GM18507 (cell line): ENCODE results near the gene KLKB1.
"Not testable (repeated sequence)": the region's sequence is repeated elsewhere in the genome, so short reads cannot be mapped to it uniquely, and the experiment has no call there.

Source experiments
- DNase-seq: peaks from one replicate; pipeline ENCODE4 v3.0.0; 2011; ENCODE audit warnings: low read depth; ENCODE audit not compliant: insufficient read length; ENCODE audit errors: extremely low spot score
- FAIRE-seq: peaks from 2 replicates; lab custom pipeline; 2011; peaks lifted over from hg19 to GRCh38; lab: Jason Lieb, UNC

KLKB1 gene

DNA sequence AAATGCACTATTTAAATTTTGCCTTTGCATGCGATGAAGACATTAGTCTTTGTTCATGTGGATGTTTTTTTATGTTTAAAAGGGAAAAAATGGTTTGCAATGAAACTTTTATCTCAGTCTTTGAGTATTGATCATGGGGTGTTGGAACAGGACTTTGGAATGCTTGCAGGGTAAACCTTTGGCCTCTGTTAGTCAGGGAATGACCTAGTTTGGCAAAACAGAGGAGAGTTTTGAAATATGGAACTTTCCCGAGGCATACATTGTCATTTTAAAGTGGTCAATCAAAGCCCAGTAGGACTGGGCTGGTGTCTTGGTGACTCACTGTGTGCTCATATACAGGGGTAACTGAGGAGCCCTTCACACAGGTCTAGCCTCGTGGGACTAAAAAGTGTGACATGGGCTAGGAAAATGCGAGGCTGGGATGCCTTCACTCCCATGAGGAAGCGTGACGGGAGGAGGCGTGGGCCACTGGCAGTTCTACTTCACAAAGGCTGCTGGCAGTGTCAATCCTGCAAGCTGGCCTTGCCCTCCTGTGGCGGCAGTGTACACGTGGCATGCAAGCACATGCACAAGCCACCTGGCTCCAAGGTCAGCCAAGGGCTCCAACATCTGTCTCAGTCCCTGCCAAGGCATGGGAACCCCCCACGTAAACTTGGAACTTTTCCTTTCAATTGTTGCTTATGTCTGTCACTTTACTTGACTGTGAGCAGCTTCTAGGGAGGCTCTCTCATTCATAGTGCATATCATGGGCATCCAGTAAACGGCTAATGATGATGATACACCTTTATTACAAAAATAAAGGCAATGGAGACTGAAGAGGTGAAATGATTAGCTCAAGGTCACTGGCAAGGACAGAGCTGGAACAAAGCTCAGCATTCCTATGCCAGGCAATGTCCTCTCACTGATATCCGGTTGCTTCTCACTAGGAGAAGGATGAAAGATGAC lies 33.5 kb downstream of the KLKB1 start:
- FAIRE-seq (no peak), DNase-seq (no peak)

DNA sequence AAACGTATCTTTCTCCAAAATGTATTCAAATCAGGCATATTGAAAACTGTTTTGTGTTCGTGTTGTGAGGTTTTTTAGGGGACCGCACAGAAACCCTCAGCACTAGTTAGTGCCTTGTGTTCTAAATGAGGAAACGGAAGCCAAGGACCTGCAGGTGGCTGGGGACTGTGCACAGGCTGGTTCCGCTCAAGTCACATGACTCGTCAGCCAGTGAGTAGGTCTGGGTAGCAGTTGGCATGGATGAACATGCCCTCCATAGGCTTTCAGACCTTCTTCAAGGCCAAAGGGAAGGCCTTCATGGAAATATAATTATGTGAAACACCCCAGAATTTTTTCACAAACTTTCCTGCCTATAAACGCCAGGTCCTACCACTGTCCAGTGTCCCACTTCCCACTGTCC lies 37.4 kb downstream of the KLKB1 start:
- FAIRE-seq (no peak), DNase-seq (no peak)

DNA sequence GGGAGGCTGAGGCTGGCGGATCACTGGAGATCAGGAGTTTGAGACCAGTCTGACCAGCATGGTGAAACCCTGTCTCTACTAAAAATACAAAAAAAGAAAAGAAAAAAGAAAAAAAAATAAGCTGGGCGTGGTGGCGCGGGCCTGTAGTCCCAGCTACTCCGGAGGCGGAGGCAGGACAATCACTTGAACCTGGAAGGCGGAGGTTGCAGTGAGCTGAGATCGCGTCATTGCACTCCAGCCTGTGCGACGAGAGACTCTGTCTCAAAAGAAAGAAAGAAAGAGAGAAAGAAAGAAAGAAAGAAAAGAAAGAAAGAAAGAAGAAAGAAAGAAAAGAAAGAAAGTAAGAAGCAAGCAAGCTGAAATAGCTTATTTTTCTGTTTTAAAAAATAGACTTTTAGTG lies 37.9 kb downstream of the KLKB1 start:
- FAIRE-seq, DNase-seq: not testable (repeated sequence)

DNA sequence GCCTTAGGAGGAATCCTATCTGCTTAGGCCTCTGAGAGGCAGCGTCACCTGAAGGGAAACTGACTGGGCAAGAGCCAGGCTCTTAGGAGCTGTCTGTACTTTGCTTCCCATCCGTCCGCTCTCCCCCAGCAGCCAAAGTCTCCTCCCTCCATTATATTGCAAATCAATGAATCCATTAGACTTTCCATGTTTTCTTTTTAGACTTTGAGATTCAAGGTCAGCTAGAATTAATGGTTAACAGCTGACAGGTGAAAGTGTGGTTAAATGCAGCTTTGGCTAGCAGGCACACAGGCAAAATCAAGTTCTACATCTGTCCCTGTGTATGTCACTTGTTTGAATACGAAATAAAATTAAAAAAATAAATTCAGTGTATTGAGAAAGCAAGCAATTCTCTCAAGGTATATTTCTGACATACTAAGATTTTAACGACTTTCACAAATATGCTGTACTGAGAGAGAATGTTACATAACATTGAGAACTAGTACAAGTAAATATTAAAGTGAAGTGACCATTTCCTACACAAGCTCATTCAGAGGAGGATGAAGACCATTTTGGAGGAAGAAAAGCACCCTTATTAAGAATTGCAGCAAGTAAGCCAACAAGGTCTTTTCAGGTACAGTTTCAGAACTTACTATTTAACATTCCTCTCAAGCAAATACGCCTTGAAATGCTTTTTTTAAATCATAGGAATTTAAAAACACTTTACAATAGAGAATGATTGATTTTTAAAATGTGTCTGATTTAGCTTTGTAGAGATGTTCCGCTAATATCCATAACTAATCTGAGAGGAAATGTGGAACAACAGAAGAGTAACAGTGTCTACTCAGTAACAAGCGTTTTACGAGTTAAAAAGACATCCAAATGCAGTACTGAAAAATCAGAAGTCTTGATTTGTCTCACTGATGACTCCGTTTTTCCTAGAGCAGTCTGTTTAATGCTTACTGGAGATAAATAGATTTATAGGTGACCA lies 38.7 kb downstream of the KLKB1 start, which contains the start of gene F11:
Gene F11, plus strand, starts transcription at position 507 of the 970 bp plus-strand sequence. CDS start 948 bp downstream, outside the sequence.
- DNase-seq (no peak), FAIRE-seq (no peak)

DNA sequence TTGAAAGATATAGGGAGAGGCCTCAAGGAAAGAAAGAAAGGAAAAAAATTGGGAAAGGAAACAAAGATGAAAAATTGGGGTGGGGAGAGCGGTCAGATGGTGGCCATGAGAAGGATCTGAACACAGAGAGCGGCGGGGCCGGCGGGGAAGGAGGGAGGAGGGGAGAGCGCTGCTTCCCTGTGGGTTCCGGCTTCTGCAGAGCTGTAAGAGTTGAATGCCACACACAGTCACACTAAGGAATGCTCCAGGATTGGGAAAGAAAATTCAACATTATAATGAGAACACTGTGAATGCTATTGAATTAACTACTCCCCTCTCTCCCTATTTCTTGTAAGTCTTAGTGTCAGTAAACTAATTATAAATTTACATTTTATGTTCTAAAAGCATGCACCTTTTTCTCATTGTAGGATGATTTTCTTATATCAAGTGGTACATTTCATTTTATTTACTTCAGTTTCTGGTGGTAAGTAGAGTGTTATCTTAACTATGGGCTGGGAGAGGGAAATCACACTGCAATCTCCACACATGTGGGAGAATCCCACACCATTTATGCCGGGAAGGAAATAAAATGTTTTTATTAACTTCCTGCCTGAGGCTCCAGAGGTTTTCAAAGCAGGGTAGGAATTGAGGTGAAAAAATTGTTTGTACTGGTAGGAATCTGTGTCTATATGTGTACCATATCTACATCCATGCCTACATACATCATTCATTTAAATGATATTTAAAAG lies 39.6 kb downstream of the KLKB1 start:
- DNase-seq (no peak), FAIRE-seq (no peak)

DNA sequence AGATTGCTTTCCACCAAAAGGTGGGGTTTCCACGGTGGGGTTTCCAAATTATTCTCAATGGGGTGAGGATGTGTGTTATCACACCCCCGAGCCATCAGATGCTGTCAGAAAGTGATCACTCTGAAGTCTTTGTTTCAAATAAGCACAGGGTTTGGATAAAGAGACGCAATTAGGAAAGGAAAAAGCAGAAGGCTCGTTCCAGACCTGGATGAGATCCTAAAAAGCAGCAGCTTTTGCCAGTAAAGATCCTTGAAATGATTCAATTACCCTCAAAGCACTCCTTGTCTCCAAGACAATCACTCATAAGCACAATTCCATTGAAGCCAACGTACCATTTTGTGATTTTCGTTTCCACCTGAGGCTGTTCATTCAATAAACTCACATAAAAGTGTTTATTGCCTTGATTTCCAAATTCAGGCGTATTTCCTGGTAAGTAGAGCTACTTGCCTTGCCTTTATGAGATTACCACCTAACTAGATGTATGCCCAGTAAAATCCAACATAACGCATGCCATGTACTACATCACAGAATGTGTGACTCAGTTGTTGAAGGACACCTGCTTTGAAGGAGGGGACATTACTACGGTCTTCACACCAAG lies 43.9 kb downstream of the KLKB1 start:
- DNase-seq (no peak), FAIRE-seq (no peak)

DNA sequence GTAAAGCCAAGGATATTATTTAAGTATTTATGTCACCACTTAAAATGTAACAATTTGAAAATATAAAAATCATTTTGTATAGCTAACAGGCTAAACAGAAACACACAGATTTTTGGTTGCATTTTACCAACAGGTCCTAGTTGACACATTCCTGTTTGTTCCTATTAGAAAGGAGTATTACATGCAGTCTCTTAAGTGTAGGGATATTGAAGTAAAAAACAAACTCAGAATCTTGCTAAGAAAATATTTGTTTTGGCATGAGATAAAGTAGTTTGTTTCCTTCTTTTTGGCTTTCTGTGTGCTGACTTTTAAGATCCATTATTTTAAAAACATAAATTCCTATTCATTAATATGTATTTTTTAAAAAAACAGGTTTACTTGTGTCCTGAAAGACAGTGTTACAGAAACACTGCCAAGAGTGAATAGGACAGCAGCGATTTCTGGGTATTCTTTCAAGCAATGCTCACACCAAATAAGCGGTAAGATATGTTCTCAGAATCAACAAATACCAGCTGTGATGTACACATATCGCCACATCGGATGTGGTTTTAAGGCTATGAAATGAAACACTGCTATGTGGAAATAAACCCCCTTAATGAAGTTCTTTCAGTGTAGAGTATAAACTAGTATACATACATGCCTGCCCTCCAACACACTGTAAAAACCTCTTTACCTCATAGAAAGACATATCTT lies 45.5 kb downstream of the KLKB1 start:
- FAIRE-seq, result no peak
- DNase-seq, result no peak

DNA sequence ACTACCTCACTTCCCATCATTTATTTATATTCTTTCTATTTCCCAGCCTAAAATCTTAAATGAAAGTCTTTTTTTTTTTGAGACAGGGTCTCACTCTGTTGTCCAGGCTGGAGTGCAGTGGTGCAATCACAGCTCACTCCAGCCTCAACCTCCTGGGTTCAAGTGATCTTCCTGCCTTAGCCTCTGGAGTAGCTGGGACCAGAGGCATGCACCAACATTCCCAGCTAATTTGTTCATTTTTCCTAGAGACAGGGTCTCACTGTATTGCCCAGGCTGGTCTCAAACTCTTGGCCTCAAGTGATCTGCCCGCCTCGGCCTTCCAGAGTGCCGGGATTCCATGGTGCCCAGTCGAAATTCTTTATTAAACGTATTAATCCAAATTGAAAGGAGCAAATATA lies 46.1 kb downstream of the KLKB1 start:
- not testable (repeated sequence) for DNase-seq, FAIRE-seq

DNA sequence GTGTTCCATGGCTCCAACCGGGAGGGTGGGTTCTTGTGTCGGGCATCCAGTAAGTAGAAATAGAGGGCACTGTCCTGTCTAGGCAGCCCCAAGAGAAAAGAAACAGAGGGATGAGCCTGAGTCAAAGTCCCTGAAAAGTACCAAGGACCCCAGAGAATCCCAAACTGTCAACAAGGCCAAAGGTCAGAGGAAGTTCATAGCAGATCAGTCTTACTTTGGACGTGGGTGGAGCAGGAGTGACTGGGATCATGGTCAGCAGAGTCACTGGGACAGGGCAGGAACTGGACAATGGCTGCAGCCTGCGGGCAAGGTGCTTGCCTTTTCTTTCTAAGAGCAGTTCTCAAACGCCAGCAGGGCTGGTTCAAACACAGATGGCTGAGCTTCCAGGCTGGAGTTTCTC lies 56.0 kb downstream of the KLKB1 start:
- no peak for FAIRE-seq

DNA sequence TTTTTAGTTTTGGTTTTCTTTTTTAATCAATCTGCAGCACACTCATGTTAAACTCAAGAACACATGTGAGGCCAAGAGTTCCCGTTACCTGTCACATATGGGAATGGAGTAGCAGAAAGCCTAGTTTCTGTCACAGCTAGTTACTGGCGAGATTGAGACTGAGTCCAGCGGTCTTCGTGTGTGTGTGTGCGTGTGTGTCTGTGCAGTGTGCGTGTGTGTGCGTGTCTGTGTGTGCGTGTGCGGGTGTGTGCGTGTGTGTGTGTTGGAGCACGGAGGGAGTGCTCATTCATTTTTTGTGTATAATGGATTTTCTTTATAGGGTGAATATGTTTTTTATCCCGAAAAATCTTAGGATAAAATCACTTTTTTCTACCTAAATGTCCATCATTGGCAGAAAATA lies 57.8 kb downstream of the KLKB1 start:
- DNase-seq, result no peak
- no peak for FAIRE-seq

More for the DNA sequence above, 56.0 kb downstream of the KLKB1 start:
- DNase-seq, result no peak

DNA sequence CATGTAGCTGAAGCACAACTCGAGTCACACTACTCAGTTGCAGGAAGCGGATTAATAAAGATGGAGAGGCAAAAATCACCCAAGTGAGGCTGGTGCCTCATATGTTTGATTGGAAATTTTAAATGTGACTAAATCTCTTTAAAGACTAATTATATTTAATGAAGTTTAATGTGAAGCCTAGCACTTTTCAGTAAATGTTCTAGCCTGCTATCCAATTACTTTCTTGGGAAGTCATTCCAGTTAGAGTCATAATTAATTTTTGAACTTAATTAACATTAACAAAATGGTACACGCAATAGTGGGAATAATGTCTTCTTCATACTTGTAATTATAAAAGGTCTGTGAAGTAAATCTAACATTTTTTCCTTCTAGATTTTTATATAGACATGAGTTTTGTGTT lies 59.3 kb downstream of the KLKB1 start:
- FAIRE-seq (no peak), DNase-seq (no peak)

DNA sequence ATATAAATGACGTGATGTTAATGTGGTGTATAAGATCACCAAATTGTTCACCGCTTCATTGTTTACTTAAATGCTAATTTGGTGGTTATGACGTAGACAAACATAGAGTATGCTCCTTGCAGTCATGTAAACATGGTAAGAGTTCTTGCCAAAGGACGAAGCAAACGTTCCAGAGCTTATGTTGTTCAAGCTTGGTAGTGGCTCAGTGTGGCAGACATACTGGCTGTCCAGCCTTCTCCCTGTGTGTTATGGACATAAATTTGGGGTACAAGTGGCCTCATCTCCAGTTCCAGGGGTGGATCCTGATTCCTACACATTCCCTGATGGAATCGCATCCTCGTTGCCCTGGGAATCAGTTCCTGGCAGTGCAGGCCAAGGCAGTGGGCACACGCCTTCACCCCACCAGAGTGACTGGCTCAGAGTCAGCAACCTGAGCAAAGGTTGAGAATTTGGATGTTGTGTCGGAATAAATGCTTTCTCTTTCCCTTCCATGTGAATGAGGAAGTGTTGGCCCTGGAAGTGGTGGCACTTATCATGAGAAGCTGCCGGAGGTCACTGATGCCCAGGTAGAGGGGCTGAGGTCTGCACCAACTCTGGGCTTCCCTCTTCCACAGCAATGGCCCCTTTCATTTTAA lies 64.1 kb downstream of the KLKB1 start:
- DNase-seq, result no peak
- FAIRE-seq, result no peak

DNA sequence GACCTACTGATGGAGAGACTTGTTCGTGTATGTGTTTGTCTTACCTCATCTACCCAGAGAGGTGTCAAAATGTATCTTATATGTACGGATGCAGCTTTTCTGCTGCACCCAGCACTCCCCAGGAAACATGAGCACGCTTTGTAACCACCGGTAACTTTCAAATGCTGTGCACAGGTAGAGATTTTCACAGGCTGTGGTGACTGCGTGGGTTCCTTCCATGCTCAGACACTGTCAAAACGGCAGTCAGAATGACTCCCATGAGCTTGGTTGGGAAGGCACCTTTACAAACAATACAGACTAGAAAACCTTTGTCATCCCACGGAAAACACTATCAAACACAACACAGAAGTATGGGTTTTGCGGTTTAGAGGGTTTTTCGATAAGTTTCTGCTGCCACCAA lies 66.9 kb downstream of the KLKB1 start:
- no peak for FAIRE-seq

DNA sequence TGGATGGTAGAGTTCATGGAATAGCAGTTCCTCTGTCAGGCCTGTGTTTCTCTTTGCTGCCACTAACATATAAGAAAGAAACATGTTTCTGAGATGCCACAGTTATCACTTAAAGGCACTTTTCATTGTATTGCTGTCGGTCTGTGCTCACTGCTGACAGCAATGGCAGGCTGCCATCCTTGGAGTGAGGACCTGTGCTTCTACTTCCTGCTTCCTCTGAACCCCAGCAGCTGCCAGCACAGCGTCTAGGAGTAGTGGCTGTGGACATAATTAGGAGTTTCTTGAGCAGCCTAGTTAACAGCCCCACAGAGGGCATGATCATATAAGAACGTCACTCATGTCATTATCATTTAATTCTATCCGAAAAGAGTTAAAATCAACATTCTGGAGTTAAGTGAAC lies 69.2 kb downstream of the KLKB1 start:
- DNase-seq, result no peak
- no peak for FAIRE-seq

More for the DNA sequence above, 66.9 kb downstream of the KLKB1 start:
- no peak for DNase-seq

DNA sequence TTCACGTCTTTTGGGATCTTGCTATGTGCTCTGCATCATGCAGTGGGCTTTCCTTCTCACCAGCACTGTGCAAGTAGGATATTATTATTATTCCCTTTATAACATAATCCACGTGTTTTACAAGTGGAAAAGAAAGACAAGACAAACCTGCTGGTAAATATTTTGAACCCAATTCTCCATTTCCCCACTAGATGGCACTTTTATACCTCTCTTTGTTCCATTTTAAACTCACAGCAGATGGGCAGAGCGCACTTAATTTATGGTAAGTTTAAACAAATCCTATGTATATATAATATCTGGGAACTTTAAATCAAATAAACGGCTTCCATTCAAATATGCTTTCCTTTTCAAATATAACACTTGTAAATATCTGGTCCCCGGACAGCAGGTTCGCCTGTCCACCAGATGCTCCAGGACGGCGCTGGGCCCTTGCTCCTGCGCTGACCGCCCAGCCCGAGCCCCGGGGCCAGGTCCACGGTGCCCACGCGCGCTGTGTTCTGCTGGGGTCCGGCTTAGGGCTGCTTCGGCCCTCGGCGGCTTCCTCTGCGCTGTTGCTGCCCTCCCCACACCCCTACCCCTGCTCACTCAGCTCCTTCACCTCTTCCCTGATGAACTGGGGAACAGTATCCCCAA lies 69.8 kb downstream of the KLKB1 start:
- peak; percentile 20 for DNase-seq
- FAIRE-seq, result no peak

DNA sequence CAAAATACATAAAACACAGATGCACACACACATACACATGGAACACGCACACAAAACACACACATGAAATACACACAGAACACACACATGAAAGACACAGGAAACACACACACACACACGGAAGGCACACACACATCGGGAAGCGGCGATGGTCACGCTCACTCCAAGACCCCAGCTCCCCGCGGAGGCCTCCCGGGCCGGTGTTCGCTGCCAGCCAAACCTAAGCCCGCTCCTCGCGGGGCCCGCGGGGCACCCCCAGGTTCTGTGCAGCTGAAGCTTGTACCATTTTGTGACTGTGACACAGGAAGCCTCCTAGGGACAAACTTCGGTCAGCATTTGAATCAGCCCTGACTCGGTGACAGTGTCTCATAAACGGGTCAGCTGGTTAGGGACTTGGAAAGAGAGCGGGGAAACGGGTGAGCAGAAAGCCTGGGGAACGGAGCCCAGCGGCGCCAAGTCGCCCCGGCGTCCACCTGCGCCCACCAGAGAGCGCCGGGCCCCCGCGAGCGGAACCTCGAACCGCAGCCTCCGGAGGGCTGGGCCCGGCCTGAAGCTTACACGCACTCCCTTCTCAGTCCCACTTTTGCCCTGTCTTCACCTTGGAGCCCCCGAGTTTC lies 70.8 kb downstream of the KLKB1 start:
- DNase-seq (no peak), FAIRE-seq (no peak)

DNA sequence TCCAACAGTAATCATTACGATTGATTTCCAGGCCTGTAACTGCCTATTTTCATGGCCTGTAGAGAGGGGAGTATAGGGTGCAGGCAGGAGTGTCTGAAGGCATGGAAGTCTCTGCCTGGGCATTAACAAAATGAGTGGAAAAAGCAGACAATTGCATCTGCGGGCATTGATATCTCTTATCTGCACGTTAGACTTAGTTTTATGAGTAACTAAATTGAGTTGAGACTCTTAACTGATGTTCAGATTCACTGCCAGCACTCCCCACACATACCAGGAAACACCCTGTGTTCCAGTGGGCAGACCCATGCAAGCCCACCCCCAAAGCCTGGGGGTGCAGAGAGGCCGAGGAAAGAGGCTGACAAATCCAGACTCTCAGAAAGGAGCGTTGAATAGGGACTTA lies 72.0 kb downstream of the KLKB1 start:
- DNase-seq (no peak), FAIRE-seq (no peak)
